GM23248 (cell line): Measurements from ENCODE around the gene MTG2.

Experiments used
- EZH2 ChIP-seq: fragments of 200-600 bp; sonication (generic); IDR thresholded peaks from 2 replicates; pipeline ENCODE4 v1.6.1; 2018; ENCODE audit warnings: antibody characterized with exemption, mild to moderate bottlenecking; ENCODE audit not compliant: insufficient read depth, poor library complexity, severe bottlenecking
- EZH2phosphoT487 ChIP-seq: fragments of 200-600 bp; sonication (generic); IDR thresholded peaks from 2 replicates; pipeline ENCODE4 v1.6.1; 2018; ENCODE audit warnings: antibody characterized with exemption, moderate library complexity, mild to moderate bottlenecking, low read depth; ENCODE audit not compliant: insufficient read depth

GRCh38 chr20:62226707-62227590 is 44.1 kb downstream of the MTG2 start:
- TF ChIP-seq EZH2phosphoT487, result no peak
- no peak for TF ChIP-seq EZH2
